ENCODE data around the gene PTGES. TPM values are rescaled to one million over a fixed set of nuclear protein-coding genes. Genes with fewer than 3 reads are reported as not detected.

Gene PTGES
- total RNA-seq, 1 experiment from 2014 or later, result 4.0 TPM

DNA sequence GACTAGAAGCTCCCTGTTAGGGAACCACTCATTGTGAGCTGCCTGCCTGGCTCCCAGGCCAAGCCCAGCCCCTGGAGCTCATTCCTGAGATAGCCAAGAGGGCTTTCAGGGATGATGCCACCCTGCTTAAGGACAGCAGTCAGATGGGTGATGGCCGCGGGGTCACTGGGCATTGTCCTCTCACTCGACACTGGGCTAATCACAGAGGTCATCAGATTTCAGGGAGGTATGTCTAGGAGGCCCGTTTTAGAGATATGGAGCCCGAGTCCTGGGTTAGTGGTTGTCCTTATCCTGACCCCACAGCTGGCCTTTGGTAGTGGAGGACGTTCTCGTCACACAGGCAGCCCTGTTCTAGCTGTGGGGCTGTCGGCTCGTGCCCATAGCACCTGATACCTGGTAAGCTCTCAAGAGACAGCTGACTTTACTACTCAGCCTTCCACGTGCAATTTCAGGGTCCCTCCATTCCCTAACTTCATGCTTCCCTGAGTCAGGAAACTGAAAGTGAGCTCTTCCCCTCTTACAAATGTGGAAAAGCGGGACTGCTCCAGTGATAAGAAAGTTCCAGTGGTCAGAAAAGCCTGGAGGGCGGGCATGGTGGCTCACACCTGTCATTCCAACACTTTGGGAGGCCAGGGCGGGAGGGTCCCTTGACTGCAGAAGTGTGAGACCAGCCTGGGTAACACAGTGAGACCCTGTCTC is 7.1 kb upstream of the PTGES start:
- CTCF ChIA-PET, result interaction anchor here (0.6 to 0.7 kb wide), 2 partner anchors 10 to 366 kb away, joined by 3 to 4 read pairs; no protein-coding TSS in a partner anchor
- intact Hi-C loops (cut with micrococcal nuclease; ENCODE audit: unreplicated experiment), result no loop called here
- no peak overlapping the region for H3K27ac Mint-ChIP-seq (ENCODE audit: unreplicated experiment)

GRCh38 chr9:129759319-129759718 is 6.5 kb upstream of the PTGES start:
- no peak overlapping the region for H3K4me3 ChIP-seq (ENCODE audit: low read depth, low read length)
- ChIA-PET CTCF (interaction anchor here (0.6 kb wide), 1 partner anchor 367 kb away, joined by 4 read pairs; no protein-coding TSS in a partner anchor), POLR2A (no interaction called here)
- intact Hi-C loops (cut with micrococcal nuclease; ENCODE audit: unreplicated experiment), result no loop called here
- Mint-ChIP-seq H3K36me3 (ENCODE audit: insufficient read depth, unreplicated experiment) (peaks cover 15% of the 10 kb centered on the region), H3K4me3 (ENCODE audit: unreplicated experiment) (no peak overlapping the region), H3K4me1 (ENCODE audit: low read depth, unreplicated experiment) (peaks cover 19% of the 10 kb centered on the region), H3K27me3 (ENCODE audit: insufficient read depth, unreplicated experiment) (no peaks in the 10 kb centered on the region), H3K9me3 (ENCODE audit: unreplicated experiment) (no peaks in the 10 kb centered on the region), H3K27ac (ENCODE audit: unreplicated experiment) (no peak overlapping the region)
- peaks cover 21% of the 10 kb centered on the region for H3K4me1 ChIP-seq
- H3K36me3 ChIP-seq (ENCODE audit: control insufficient read depth, insufficient read depth, low read length), result no peaks in the 10 kb centered on the region
- no peaks in the 10 kb centered on the region for H3K9me3 ChIP-seq
- H3K27me3 ChIP-seq (replicated peaks; ENCODE audit: control insufficient read depth, insufficient read depth, low read length), result no peaks in the 10 kb centered on the region
- no TSS peak for BruUV-seq (replicated peaks)
- no peak for TF ChIP-seq CTCF (IDR thresholded peaks at IDR 0.05; ENCODE audit: insufficient read depth in 1 of 2, low read depth in 1 of 2, low read length in 1 of 2, severe bottlenecking in 1 of 2, unreplicated experiment in 1 of 2)
- DNase-seq, result no peak

More for the DNA sequence above, 7.1 kb upstream of the PTGES start:
- no TSS peak for BruUV-seq (replicated peaks)
- DNase-seq, result peak in 1 of 2 experiments; percentile 60
- peaks cover 21% of the 10 kb centered on the region for H3K4me1 ChIP-seq
- no peaks in the 10 kb centered on the region for H3K36me3 ChIP-seq (ENCODE audit: control insufficient read depth, insufficient read depth, low read length)
- Mint-ChIP-seq H3K4me3 (ENCODE audit: unreplicated experiment) (no peak overlapping the region), H3K36me3 (ENCODE audit: insufficient read depth, unreplicated experiment) (peaks cover 15% of the 10 kb centered on the region), H3K27me3 (ENCODE audit: insufficient read depth, unreplicated experiment) (no peaks in the 10 kb centered on the region), H3K4me1 (ENCODE audit: low read depth, unreplicated experiment) (peaks cover 19% of the 10 kb centered on the region), H3K9me3 (ENCODE audit: unreplicated experiment) (no peaks in the 10 kb centered on the region)
- H3K27me3 ChIP-seq (replicated peaks; ENCODE audit: control insufficient read depth, insufficient read depth, low read length), result no peaks in the 10 kb centered on the region
- no peak for TF ChIP-seq CTCF (IDR thresholded peaks at IDR 0.05; ENCODE audit: insufficient read depth in 1 of 2, low read depth in 1 of 2, low read length in 1 of 2, severe bottlenecking in 1 of 2, unreplicated experiment in 1 of 2)
- POLR2A ChIA-PET, result no interaction called here
- no peaks in the 10 kb centered on the region for H3K9me3 ChIP-seq
- H3K4me3 ChIP-seq (ENCODE audit: low read depth, low read length), result no peak overlapping the region

GRCh38 chr9:129757045-129757444 is 4.2 kb upstream of the PTGES start:
- H3K4me3 Mint-ChIP-seq (ENCODE audit: unreplicated experiment), result no peak overlapping the region
- no peaks in the 10 kb centered on the region for H3K36me3 ChIP-seq (ENCODE audit: control insufficient read depth, insufficient read depth, low read length)
- no peak overlapping the region for H3K27ac Mint-ChIP-seq (ENCODE audit: unreplicated experiment)
- H3K4me1 Mint-ChIP-seq (ENCODE audit: low read depth, unreplicated experiment), result peaks cover 27% of the 10 kb centered on the region
- H3K27me3 Mint-ChIP-seq (ENCODE audit: insufficient read depth, unreplicated experiment), result no peaks in the 10 kb centered on the region
- no peaks in the 10 kb centered on the region for H3K9me3 Mint-ChIP-seq (ENCODE audit: unreplicated experiment)
- peaks cover 15% of the 10 kb centered on the region for H3K4me1 ChIP-seq
- no peaks in the 10 kb centered on the region for H3K9me3 ChIP-seq
- intact Hi-C loops (cut with micrococcal nuclease; ENCODE audit: unreplicated experiment), result no loop called here
- H3K27me3 ChIP-seq (replicated peaks; ENCODE audit: control insufficient read depth, insufficient read depth, low read length), result no peaks in the 10 kb centered on the region
- no peak overlapping the region for H3K4me3 ChIP-seq (ENCODE audit: low read depth, low read length)
- BruUV-seq (replicated peaks), result no TSS peak
- no peak for DNase-seq
- CTCF ChIA-PET, result no interaction called here
- POLR2A ChIA-PET, result no interaction called here
- peaks cover 11% of the 10 kb centered on the region for H3K36me3 Mint-ChIP-seq (ENCODE audit: insufficient read depth, unreplicated experiment)
- TF ChIP-seq CTCF (IDR thresholded peaks at IDR 0.05; ENCODE audit: insufficient read depth in 1 of 2, low read depth in 1 of 2, low read length in 1 of 2, severe bottlenecking in 1 of 2, unreplicated experiment in 1 of 2), result no peak
